ENCODE measurements around the gene SLC45A2. TPM values are rescaled to one million over a fixed set of nuclear protein-coding genes. Genes with fewer than 3 reads are reported as not detected.
A peak's percentile ranks its signal among the peaks of the same experiment; 100 is the strongest.

SLC45A2 gene
- total and polyA plus RNA-seq, 4 donors: 0.39 to 0.56 (median 0.43) TPM

DNA sequence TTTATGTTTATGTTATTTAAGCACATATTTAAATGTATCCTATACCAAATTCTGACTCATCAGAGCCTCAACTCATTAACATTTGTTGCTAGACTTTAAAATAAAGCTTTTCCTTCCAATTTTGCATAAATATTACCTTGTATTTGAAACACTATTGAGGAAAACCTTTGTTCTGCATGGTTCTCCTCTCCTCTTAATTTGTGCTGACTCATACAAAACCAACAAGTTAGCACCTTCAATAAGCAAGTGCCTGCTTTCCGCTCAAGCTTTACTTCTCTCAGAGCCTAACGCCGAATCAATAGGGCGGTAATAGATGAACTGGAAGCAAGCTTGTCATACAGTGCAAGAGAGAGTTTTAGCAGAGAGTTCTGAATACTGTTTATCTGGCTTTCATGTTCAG lies 15.5 kb upstream of the SLC45A2 start:
- Histone ChIP-seq H3K27ac (ENCODE audit: low read depth, low read length) (no peak overlapping the region), H3K27me3 (ENCODE audit: control insufficient read depth, insufficient read depth, low read length) (no peaks in the 10 kb centered on the region), H3K4me1 (ENCODE audit: control insufficient read depth, insufficient read depth, low read length) (peaks cover 10% of the 10 kb centered on the region), H3K9me3 (ENCODE audit: control insufficient read depth, insufficient read depth, low read length) (no peaks in the 10 kb centered on the region), H3K36me3 (ENCODE audit: control insufficient read depth, insufficient read depth, low read length) (peaks cover 4% of the 10 kb centered on the region), H3K4me3 (ENCODE audit: low read depth, low read length) (no peak overlapping the region)
- DNase-seq (ENCODE audit: low read depth in 4 of 6, low spot score in 6 of 6): no peak
- WGBS (ENCODE audit: insufficient coverage): 92% methylated on average over 4 of the region's 4 CpGs

DNA sequence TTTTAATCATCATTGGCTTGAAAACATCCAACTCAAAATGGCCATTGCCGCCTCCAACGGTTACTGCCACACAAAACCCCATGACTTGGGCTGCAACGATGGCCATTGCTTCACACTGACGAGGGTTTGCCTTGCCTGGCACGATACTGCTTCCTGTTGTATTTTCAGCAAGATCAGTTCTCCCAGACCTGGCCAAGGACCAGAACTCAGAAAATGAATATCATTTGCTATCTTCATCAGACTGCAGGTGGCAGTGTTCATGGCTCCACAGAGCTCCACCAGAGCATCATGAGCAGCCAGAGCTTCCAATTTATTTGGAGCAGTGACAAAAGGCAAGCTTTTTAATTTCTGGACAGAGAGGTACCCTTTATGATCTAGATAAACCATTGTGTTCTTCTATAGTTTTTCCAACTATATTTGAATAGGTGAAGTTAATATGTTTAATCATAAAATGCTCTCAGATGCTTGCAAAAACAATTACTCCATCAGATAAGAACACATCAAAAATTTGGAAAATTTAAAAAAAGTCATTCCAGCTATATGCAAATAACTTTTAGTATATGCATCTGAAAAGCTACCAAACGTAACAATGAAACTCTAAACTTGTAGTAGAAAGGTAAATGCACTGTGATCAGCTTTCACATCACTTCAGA lies 13.0 kb upstream of the SLC45A2 start:
- Histone ChIP-seq H3K9me3 (ENCODE audit: control insufficient read depth, insufficient read depth, low read length) (no peaks in the 10 kb centered on the region), H3K36me3 (ENCODE audit: control insufficient read depth, insufficient read depth, low read length) (no peaks in the 10 kb centered on the region), H3K27ac (ENCODE audit: low read depth, low read length) (no peak overlapping the region), H3K4me3 (ENCODE audit: low read depth, low read length) (no peak overlapping the region), H3K4me1 (ENCODE audit: control insufficient read depth, insufficient read depth, low read length) (peaks cover 10% of the 10 kb centered on the region), H3K27me3 (ENCODE audit: control insufficient read depth, insufficient read depth, low read length) (no peaks in the 10 kb centered on the region)
- peak in 4 of 6 donors; percentile 33 to 93 (median 66) for DNase-seq (ENCODE audit: low read depth in 4 of 6, low spot score in 6 of 6)
- WGBS (ENCODE audit: insufficient coverage): 38% methylated on average over 5 of the region's 6 CpGs

DNA sequence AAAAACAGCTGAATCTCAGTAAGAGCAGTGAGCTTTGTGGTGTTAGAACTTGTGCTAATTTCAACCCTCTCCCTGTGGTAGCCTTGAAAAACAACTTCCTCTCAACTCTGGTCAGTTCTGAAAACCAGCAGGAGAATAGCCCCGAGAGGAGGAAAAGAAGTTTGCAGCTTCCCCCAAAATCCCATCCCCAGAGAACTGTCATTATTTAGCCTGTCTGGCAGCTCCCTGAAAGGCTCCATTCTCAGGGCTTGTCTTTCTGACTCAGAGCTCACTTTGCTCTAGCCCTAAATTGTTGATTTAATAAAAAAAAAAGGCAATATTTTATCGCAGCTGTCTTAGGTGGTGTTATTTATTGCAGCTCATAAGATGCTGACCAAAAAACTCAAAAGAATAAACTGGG lies 11.4 kb upstream of the SLC45A2 start:
- H3K4me3 ChIP-seq (ENCODE audit: low read depth, low read length): no peak overlapping the region
- no peak overlapping the region for H3K27ac ChIP-seq (ENCODE audit: low read depth, low read length)
- no peaks in the 10 kb centered on the region for H3K9me3 ChIP-seq (ENCODE audit: control insufficient read depth, insufficient read depth, low read length)
- peaks cover 3% of the 10 kb centered on the region for H3K4me1 ChIP-seq (ENCODE audit: control insufficient read depth, insufficient read depth, low read length)
- 24% methylated on average over 2 of the region's 2 CpGs for WGBS (ENCODE audit: insufficient coverage)
- DNase-seq (ENCODE audit: low read depth in 4 of 6, low spot score in 6 of 6): peak in 2 of 6 donors; percentile 25 to 34
- H3K36me3 ChIP-seq (ENCODE audit: control insufficient read depth, insufficient read depth, low read length): no peaks in the 10 kb centered on the region
- H3K27me3 ChIP-seq (ENCODE audit: control insufficient read depth, insufficient read depth, low read length): no peaks in the 10 kb centered on the region

- Histone ChIP-seq H3K4me1 (ENCODE audit: control insufficient read depth, insufficient read depth, low read length) (peaks cover 3% of the 10 kb centered on the region), H3K9me3 (ENCODE audit: control insufficient read depth, insufficient read depth, low read length) (no peaks in the 10 kb centered on the region), H3K27ac (ENCODE audit: low read depth, low read length) (no peak overlapping the region), H3K4me3 (ENCODE audit: low read depth, low read length) (no peak overlapping the region), H3K27me3 (ENCODE audit: control insufficient read depth, insufficient read depth, low read length) (no peaks in the 10 kb centered on the region), H3K36me3 (ENCODE audit: control insufficient read depth, insufficient read depth, low read length) (no peaks in the 10 kb centered on the region)
- no peak for DNase-seq (ENCODE audit: low read depth in 4 of 6, low spot score in 6 of 6)
- WGBS (ENCODE audit: insufficient coverage): no CpG with 5 or more reads among the region's 1 CpG
Observed at GRCh38 chr5:33994845-33995244, 10.4 kb upstream of the SLC45A2 start.

DNA sequence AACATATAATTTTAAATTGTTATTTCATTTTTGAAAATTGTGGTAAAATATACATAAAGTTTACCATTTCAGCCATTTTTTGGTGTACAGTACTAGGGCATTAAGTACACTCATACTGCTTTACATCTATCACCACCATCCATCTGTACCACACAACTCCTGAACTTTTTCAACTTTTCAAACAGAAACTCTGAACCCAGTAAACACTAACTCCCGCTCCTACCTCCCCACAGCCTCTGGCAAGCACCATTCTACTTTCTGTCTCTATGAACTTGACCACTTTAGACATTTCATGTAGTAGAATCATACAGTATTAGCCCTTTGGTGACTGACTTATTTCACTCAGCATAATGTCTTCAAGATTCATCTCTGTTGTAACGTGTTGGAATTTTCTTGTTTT lies 8.4 kb upstream of the SLC45A2 start:
- H3K4me1 ChIP-seq (ENCODE audit: control insufficient read depth, insufficient read depth, low read length): peaks cover 3% of the 10 kb centered on the region
- no peak overlapping the region for H3K4me3 ChIP-seq (ENCODE audit: low read depth, low read length)
- H3K27ac ChIP-seq (ENCODE audit: low read depth, low read length): no peak overlapping the region
- WGBS (ENCODE audit: insufficient coverage): 100% methylated on average over 1 of the region's 2 CpGs
- no peaks in the 10 kb centered on the region for H3K9me3 ChIP-seq (ENCODE audit: control insufficient read depth, insufficient read depth, low read length)
- no peak for DNase-seq (ENCODE audit: low read depth in 4 of 6, low spot score in 6 of 6)
- peaks cover 2% of the 10 kb centered on the region for H3K36me3 ChIP-seq (ENCODE audit: control insufficient read depth, insufficient read depth, low read length)
- H3K27me3 ChIP-seq (ENCODE audit: control insufficient read depth, insufficient read depth, low read length): no peaks in the 10 kb centered on the region

DNA sequence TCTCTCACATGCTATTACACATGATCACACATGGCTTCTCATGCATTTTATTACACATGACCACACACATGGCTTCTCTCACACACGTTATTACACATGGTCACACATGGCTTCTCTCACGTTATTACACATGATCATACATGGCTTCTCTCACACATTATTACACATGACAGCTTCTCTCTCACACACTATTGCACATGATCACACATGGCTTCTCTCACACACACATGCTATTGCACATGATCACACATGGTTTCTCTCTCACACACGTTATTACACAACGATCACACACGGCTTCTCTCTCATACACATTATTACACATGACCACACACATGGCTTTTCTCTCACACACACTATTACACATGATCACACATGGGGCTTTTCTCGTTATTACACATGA lies 954 bp upstream of the SLC45A2 start:
- no peak overlapping the region for H3K27ac ChIP-seq (ENCODE audit: low read depth, low read length)
- no peak overlapping the region for H3K4me3 ChIP-seq (ENCODE audit: low read depth, low read length)
- H3K27me3 ChIP-seq (ENCODE audit: control insufficient read depth, insufficient read depth, low read length): no peaks in the 10 kb centered on the region
- peaks cover 7% of the 10 kb centered on the region for H3K36me3 ChIP-seq (ENCODE audit: control insufficient read depth, insufficient read depth, low read length)
- WGBS (ENCODE audit: insufficient coverage): 98% methylated on average over 6 of the region's 6 CpGs
- DNase-seq (ENCODE audit: low read depth in 4 of 6, low spot score in 6 of 6): no peak
- H3K4me1 ChIP-seq (ENCODE audit: control insufficient read depth, insufficient read depth, low read length): no peaks in the 10 kb centered on the region
- H3K9me3 ChIP-seq (ENCODE audit: control insufficient read depth, insufficient read depth, low read length): no peaks in the 10 kb centered on the region

- no peaks in the 10 kb centered on the region for H3K4me1 ChIP-seq (ENCODE audit: control insufficient read depth, insufficient read depth, low read length)
- H3K9me3 ChIP-seq (ENCODE audit: control insufficient read depth, insufficient read depth, low read length): no peaks in the 10 kb centered on the region
- no peak overlapping the region for H3K27ac ChIP-seq (ENCODE audit: low read depth, low read length)
- H3K4me3 ChIP-seq (ENCODE audit: low read depth, low read length): no peak overlapping the region
- 98% methylated on average over 14 of the region's 15 CpGs for WGBS (ENCODE audit: insufficient coverage)
- DNase-seq (ENCODE audit: low read depth in 4 of 6, low spot score in 6 of 6): no peak
- peaks cover 6% of the 10 kb centered on the region for H3K36me3 ChIP-seq (ENCODE audit: control insufficient read depth, insufficient read depth, low read length)
- H3K27me3 ChIP-seq (ENCODE audit: control insufficient read depth, insufficient read depth, low read length): no peaks in the 10 kb centered on the region
Observed at GRCh38 chr5:33984178-33984577, 315 bp downstream of the SLC45A2 start.

DNA sequence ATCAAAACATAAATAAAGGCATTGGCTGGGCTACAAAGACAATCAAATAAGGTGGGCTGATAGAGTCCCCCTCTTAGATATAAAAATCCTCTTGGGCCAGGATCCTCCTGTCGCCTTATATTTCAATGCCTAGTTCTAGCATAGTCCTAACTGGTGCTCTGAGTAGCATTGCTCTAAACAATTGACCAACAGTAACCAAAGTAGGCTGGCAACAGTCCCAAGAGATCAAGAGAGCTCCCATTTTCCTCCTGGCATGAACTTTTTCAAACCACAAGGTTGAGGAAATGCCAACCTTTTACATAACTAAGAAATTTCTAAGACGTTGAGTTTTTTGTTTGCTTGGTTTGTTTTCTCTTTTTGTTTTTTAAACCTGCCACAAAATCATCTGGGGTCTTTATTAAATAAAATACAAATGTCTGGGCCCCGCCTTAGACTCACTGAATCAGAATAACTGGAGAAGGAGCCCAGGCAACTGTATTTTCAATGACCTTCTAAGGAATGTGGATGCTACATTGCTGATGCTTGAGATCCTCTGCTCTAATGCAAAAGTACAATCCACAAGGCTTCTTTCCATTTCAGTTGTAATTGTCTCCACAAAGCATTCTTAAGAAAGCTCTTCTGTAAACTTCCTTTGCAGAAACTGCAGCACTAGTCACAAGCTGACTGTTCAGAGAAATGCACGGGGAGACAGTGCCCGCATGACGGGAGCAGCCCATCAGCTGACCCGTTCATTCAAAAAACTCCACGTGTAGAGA lies 2.9 kb downstream of the SLC45A2 start:
- Histone ChIP-seq H3K27ac (ENCODE audit: low read depth, low read length) (no peak overlapping the region), H3K4me3 (ENCODE audit: low read depth, low read length) (no peak overlapping the region), H3K36me3 (ENCODE audit: control insufficient read depth, insufficient read depth, low read length) (peaks cover 5% of the 10 kb centered on the region), H3K9me3 (ENCODE audit: control insufficient read depth, insufficient read depth, low read length) (no peaks in the 10 kb centered on the region), H3K27me3 (ENCODE audit: control insufficient read depth, insufficient read depth, low read length) (no peaks in the 10 kb centered on the region), H3K4me1 (ENCODE audit: control insufficient read depth, insufficient read depth, low read length) (no peaks in the 10 kb centered on the region)
- 82% methylated on average over 6 of the region's 8 CpGs for WGBS (ENCODE audit: insufficient coverage)
- DNase-seq (ENCODE audit: low read depth in 4 of 6, low spot score in 6 of 6): no peak

DNA sequence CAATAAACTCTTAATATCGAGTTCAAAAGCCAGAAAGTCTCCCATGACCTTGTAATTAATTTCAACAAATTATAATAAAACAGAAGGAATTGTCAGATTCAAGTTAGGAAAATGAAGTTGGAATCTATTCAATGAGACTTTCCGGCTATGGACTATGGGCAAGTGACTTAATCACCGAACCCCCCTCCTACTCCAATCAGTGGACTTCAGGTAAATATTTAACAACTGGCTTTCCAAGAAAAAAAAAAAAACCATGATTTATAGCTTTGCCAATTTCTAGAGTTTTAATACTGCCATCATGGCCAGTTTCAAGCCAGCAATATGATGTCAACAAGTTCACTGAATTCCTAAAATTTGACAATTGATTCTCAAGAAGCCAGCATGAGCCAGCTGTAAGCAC lies 4.5 kb downstream of the SLC45A2 start:
- peaks cover 5% of the 10 kb centered on the region for H3K36me3 ChIP-seq (ENCODE audit: control insufficient read depth, insufficient read depth, low read length)
- no peaks in the 10 kb centered on the region for H3K9me3 ChIP-seq (ENCODE audit: control insufficient read depth, insufficient read depth, low read length)
- 100% methylated on average over 1 of the region's 3 CpGs for WGBS (ENCODE audit: insufficient coverage)
- H3K27me3 ChIP-seq (ENCODE audit: control insufficient read depth, insufficient read depth, low read length): no peaks in the 10 kb centered on the region
- no peaks in the 10 kb centered on the region for H3K4me1 ChIP-seq (ENCODE audit: control insufficient read depth, insufficient read depth, low read length)
- no peak for DNase-seq (ENCODE audit: low read depth in 4 of 6, low spot score in 6 of 6)
- H3K27ac ChIP-seq (ENCODE audit: low read depth, low read length): no peak overlapping the region
- H3K4me3 ChIP-seq (ENCODE audit: low read depth, low read length): no peak overlapping the region

DNA sequence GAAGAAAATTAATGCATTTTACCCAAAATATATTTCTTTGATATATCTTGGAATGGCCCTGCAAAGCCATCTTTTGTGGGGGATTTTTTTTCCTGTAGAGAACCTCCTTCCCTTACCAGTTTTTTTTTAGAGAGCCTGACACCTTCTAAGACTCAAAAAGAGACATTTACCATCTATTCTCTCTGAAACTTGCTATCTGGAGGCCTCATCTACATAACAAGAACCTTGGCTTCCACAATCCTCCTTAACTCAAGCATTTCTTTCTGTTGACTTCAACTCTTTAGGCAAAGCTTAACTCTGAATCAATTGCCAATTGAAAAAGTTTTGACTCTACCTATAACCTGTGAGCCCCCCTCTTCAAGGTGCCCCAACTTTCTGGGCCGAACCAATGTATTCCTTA lies 6.2 kb downstream of the SLC45A2 start:
- Histone ChIP-seq H3K9me3 (ENCODE audit: control insufficient read depth, insufficient read depth, low read length) (no peaks in the 10 kb centered on the region), H3K36me3 (ENCODE audit: control insufficient read depth, insufficient read depth, low read length) (no peaks in the 10 kb centered on the region), H3K4me1 (ENCODE audit: control insufficient read depth, insufficient read depth, low read length) (no peaks in the 10 kb centered on the region), H3K27me3 (ENCODE audit: control insufficient read depth, insufficient read depth, low read length) (no peaks in the 10 kb centered on the region), H3K27ac (ENCODE audit: low read depth, low read length) (no peak overlapping the region), H3K4me3 (ENCODE audit: low read depth, low read length) (no peak overlapping the region)
- DNase-seq (ENCODE audit: low read depth in 4 of 6, low spot score in 6 of 6): no peak
- WGBS (ENCODE audit: insufficient coverage): no CpG with 5 or more reads among the region's 1 CpG

Data from spinal cord (tissue), 10 donors.